Pancreas (tissue), 10 donors: ENCODE measurements around the gene RNF19B. TPM values are rescaled to one million over a fixed set of nuclear protein-coding genes. Genes with fewer than 3 reads are reported as not detected.

ENCODE experiments used
- ATAC-seq, 4 donors: fragments of 200-7000 bp; cut with Tn5 transposase; one replicate each; pipeline versions ENCODE4 v1.8.0 to v1.9.1; 2020; ENCODE audit warnings: mild to moderate bottlenecking in 4 of 4, moderate library complexity in 4 of 4
- DNase-seq, 6 donors: peaks; one replicate each; pipeline ENCODE4 v3.0.0-alpha.2; 2020
- FAIRE-seq: peaks from 2 replicates; lab custom pipeline; 2012; peaks lifted over from hg19 to GRCh38; lab: Jason Lieb, UNC
- H3K27ac ChIP-seq, 4 donors: fragments of 200-600 bp; sonication (generic); 1 replicate in 3 of 4; 2 replicates in 1 of 4; pipeline versions ENCODE4 v1.5.0 to v1.8.0; 2020
- H3K27me3 ChIP-seq, 4 donors: fragments of 200-600 bp; one replicate each; pipeline ENCODE4 v1.8.0; 2021
- H3K36me3 ChIP-seq, 3 donors: fragments of 200-600 bp; sonication (generic) in 1 of 3; one replicate each; pipeline versions ENCODE4 v1.5.0 to v1.8.0; 2020 to 2021
- H3K4me1 ChIP-seq, 3 donors: fragments of 200-600 bp; one replicate each; pipeline ENCODE4 v1.8.0; 2021
- H3K4me3 ChIP-seq, 4 donors: fragments of 200-600 bp; sonication (generic) in 2 of 4; one replicate each; pipeline versions ENCODE4 v1.5.0 to v1.8.0; 2020 to 2021
- H3K9me3 ChIP-seq, 4 donors: fragments of 200-600 bp; one replicate each; pipeline ENCODE4 v1.8.0; 2021
- CTCF ChIP-seq, 4 donors: fragments of 200-600 bp; sonication (generic) in 3 of 4; IDR thresholded peaks; one replicate each; pipeline versions ENCODE4 v1.5.0 to v1.8.0; 2021; ENCODE audit warnings: antibody characterized with exemption in 4 of 4
- WGBS, 2 donors: extraction: QIAGEN DNeasy Blood & Tissue Kit; methylation state at CpG; one replicate each; pipeline ENCODE4 v1.1.7; 2013; 5-methylcytosine and 5-hydroxymethylcytosine counted together
- intact Hi-C, 3 donors: fragments of 100-400 bp; cut with DNase I; formaldehyde crosslinking; loops; one replicate each; pipeline versions ENCODE4 v1.11.1 to v1.14.2; 2022
- polyA plus RNA-seq, 2 donors: library from polyadenylated mRNA; stranded (reverse); fragments of 200-250 nt; gene quantifications; one replicate each; pipeline ENCODE4 v1.2.3, GENCODE V29; 2013
- total RNA-seq, 6 donors: library from RNA; stranded (reverse); fragmentation: NEBNext Ultra II Directional in 4 of 6; extraction: Animal tissue kit (Norgen Biotek cat#: 25700) in 4 of 6; gene quantifications; one replicate each; pipeline versions ENCODE4 v1.2.1 to v1.2.4, GENCODE V29; 2021 to 2023
- donor health status: healthy with polysubstance abuse.
- donor health status: DM: no; HTN: no; CAD: no; lungs with moderate emphysema.
- donor health status: DM: no; HTN: no; CAD: no.
- donor health status: control.
- donor health status: control.
- donor health status: Bipolar disorder and iron deficiency.
- donor health status: DM: yes; HTN: yes; CAD: no.
- donor health status: DM: no; HTN: no; CAD: no.
- donor health status: DM: no; HTN: no; CAD: no.
- donor health status: DM: yes; HTN: yes; CAD: no.

RNF19B gene
- total and polyA plus RNA-seq, 8 donors = 2.3 to 16.3 (median 8.0) TPM

GRCh38 chr1:32900371-32900955 lies 64.1 kb downstream of the RNF19B start:
- peak in 2 of 4 donors; percentile 1 to 5 for ATAC-seq
- H3K36me3 ChIP-seq = no peaks in the 10 kb centered on the region
- intact Hi-C loops = no loop called here
- peak overlapping the region in 1 of 4 donors; percentile 51 for H3K27ac ChIP-seq
- peaks cover 0 to 18% (median 9%) of the 10 kb centered on the region in 3 donors for H3K4me1 ChIP-seq
- no peaks in the 10 kb centered on the region for H3K9me3 ChIP-seq
- peak in 1 of 6 donors; percentile 58 for DNase-seq
- no peak for TF ChIP-seq CTCF (IDR thresholded peaks at IDR 0.05)
- WGBS, 2 donors = 26 to 28% methylated on average over 22 of the region's 22 CpGs
- FAIRE-seq = no peak
- H3K4me3 ChIP-seq = peak overlapping the region; percentile 69 to 83 (median 80)
- H3K27me3 ChIP-seq = no peaks in the 10 kb centered on the region

DNA sequence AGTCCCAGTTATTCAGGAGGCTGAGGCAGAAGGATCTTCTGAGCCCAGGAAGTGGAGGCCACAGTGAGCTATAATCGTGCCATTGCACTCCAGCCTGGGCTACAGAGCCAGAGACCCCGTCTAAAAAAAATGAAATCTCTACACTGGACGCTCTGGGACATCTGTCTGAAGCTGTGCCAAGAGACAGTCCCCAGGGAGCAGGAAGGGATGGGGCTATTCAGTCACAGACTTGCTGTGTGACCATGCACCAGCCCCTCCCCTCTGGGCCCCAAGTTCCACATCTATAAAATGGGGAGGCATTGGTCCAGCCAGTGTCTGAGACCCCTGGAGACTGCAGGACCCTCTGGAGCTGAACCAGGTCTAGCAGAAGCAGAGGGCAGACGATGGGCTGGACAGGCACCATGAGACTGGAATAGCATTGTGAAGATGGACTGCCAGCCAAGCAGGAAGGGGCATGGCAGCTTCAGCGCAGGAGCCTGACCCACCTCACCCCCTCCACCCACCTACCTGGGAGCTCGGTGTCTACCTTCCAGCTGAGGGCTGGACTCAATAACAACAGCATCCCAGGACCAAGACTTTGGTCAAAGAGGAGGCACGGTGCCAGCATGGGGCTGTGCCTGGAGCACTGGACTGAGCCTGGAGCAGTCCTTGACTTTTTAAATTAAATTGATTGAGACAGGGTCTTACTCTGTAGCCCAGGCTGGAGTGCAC lies 64.9 kb downstream of the RNF19B start:
- H3K36me3 ChIP-seq = no peaks in the 10 kb centered on the region
- TF ChIP-seq CTCF (IDR thresholded peaks at IDR 0.05) = no peak
- DNase-seq (peak in 1 of 6 donors; percentile 60), ATAC-seq (no peak), FAIRE-seq (no peak)
- H3K4me3 ChIP-seq = no peak overlapping the region
- 79 to 81% methylated on average over 7 of the region's 7 CpGs for WGBS, 2 donors
- H3K4me1 ChIP-seq = peaks cover 0 to 11% (median 4%) of the 10 kb centered on the region in 3 donors
- no peaks in the 10 kb centered on the region for H3K27me3 ChIP-seq
- H3K9me3 ChIP-seq = no peaks in the 10 kb centered on the region
- intact Hi-C loops = no loop called here
- H3K27ac ChIP-seq = no peak overlapping the region

DNA sequence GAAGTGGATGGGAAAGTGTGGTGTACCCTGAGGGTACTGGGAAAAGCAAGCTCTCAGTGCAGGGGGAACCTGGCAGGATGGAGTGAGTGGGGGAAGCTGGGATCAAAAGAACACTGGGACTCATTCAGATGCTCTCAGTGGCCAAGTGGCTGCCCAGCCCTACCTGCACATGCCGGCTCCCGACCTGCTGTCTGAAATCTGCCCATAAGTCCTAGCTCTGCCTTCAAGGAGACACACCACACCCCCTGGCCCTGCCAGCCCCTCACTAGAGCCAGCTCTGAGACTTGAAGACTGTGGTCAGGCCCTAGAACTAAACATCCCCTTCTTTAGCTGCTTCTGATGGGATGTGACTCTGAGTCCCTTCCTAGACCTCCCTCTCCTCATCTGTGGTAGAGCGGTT lies 65.7 kb downstream of the RNF19B start:
- H3K36me3 ChIP-seq = no peaks in the 10 kb centered on the region
- H3K9me3 ChIP-seq = no peaks in the 10 kb centered on the region
- intact Hi-C loops = no loop called here
- ATAC-seq = no peak
- no peak for FAIRE-seq
- no peaks in the 10 kb centered on the region for H3K27me3 ChIP-seq
- H3K27ac ChIP-seq = no peak overlapping the region
- WGBS, 2 donors = 94 to 97% methylated on average over 3 of the region's 3 CpGs
- peaks cover 0 to 3% (median 3%) of the 10 kb centered on the region in 3 donors for H3K4me1 ChIP-seq
- no peak for TF ChIP-seq CTCF (IDR thresholded peaks at IDR 0.05)
- peak in 1 of 6 donors; percentile 38 for DNase-seq
- no peak overlapping the region for H3K4me3 ChIP-seq

- no peaks in the 10 kb centered on the region for H3K27me3 ChIP-seq
- H3K4me1 ChIP-seq = peaks cover 0 to 3% (median 3%) of the 10 kb centered on the region in 3 donors
- ATAC-seq (no peak), FAIRE-seq (no peak), DNase-seq (peak in 1 of 6 donors; percentile 30)
- H3K4me3 ChIP-seq = no peak overlapping the region
- no peaks in the 10 kb centered on the region for H3K36me3 ChIP-seq
- TF ChIP-seq CTCF (IDR thresholded peaks at IDR 0.05) = no peak
- 92 to 95% methylated on average over 9 of the region's 9 CpGs for WGBS, 2 donors
- no peaks in the 10 kb centered on the region for H3K9me3 ChIP-seq
- intact Hi-C loops = no loop called here
- no peak overlapping the region for H3K27ac ChIP-seq
Measured at GRCh38 chr1:32898056-32898455, 66.6 kb downstream of the RNF19B start.
